GM18868 (cell line): ENCODE results near the gene AQR.
"Not testable (repeated sequence)": the region's sequence is repeated elsewhere in the genome, so short reads cannot be mapped to it uniquely, and the experiment has no call there.

Experiments
- ATAC-seq: cut with Tn5 transposase; IDR thresholded peaks from one replicate; pipeline ENCODE4 v1.9.1; 2021; ENCODE audit warnings: mild to moderate bottlenecking, moderate library complexity; ENCODE audit not compliant: unreplicated experiment

The AQR gene

GRCh38 chr15:34969340-34970097 is at the start of gene AQR:
Gene AQR (minus strand): TSS chr15:34969742. CDS start chr15:34969613, 129 bp downstream.
- peak; percentile 97 for ATAC-seq

DNA sequence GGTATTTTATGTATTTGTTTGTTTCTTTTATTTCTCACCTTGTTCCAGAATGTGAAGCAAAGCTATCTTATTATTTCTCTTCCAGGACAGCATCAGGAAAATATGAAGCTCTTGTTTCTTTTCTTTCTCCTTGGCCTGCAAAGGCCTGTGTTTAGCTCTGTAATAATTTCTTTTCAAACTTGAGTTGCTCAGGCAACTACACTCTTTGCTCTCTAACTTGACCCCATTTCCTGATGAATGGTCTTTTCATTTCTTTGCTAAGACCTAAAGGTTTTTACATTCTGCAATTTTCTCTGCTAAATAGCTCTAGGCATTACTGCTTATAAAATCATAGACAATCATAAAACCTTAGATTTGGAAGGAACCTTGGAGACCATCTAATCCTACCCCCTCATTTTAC is 44.7 kb upstream of the AQR start:
- ATAC-seq: no peak

GRCh38 chr15:35013370-35013769 is 43.8 kb upstream of the AQR start:
- no peak for ATAC-seq

GRCh38 chr15:35007397-35007796 is 37.9 kb upstream of the AQR start:
- no peak for ATAC-seq

DNA sequence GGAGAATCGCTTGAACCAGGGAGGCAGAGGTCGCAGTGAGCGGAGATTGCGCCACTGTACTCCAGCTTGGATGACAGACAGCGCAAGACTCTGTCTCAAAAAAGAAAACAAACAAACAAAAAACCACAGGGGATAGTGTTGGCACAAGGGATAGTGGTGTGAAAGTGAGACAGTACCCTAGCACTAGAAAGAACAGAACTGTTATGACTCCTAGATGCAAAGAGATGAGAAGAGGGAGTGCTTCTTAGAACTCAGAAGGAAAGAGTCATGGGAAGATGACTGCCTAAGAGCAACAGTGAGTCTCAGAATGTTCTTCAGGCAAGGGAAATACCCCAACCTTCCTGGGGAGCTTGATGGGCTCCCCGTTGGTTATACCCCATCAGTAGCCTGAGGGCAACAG is 36.4 kb upstream of the AQR start:
- peak; percentile 62 for ATAC-seq

DNA sequence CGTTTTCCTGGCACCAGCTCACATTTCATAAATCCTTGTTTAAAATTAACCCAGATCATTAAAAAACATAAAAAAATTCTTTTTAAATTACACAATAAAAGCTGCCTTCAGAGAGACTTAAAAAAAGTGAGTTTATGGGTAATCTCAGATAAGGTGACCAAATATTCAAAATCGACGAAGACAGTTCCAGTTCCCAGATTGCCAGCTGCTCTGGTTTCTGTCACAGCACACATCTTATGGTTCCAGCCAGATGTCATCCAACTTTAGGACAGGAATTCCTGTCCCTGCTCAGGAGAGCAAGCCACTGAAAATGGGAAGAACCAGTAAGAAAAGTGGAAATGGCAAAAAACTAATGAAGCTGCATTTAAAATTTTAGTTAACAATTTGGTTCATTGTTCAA is 34.4 kb upstream of the AQR start:
- ATAC-seq: no peak

GRCh38 chr15:35000511-35000910 is 31.0 kb upstream of the AQR start:
- no peak for ATAC-seq

DNA sequence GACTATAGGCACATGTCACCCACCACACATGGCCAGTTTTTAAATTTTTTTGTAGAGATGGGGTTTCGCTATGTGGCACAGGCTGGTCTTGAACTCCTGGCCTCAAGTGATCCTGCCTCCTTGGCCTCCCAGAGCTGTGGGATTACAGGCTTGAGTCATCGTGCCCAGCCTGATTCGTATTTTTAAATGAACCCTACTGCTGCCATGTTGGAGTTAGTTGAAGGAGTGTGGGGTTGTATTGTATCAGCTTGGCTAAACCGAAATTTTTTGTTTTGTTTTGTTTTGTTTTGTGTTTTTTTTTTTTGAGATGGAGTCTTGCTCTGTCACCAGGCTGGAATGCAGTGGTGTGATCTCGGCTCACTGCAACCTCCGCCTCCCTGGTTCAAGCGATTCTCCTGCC is 30.4 kb upstream of the AQR start:
- ATAC-seq: no peak

DNA sequence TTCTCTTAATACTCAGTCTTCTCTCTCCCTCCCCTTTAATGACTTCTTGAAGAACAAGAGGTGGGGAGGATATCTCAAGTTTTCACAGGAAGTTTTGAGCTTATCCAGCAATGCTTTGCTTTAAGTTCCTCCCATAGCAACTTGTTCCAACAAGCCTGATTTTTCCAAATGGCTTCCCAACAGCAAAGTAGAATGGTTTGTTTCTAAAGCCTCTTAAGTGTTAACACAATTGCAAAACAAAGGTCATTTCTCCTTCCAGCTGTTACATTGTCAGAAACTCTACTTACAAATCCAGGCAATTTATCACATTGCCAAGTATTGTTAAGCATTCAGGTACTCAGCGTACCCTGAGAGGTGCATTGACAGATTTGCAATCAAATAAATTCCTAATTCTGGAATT is 25.4 kb upstream of the AQR start:
- no peak for ATAC-seq

DNA sequence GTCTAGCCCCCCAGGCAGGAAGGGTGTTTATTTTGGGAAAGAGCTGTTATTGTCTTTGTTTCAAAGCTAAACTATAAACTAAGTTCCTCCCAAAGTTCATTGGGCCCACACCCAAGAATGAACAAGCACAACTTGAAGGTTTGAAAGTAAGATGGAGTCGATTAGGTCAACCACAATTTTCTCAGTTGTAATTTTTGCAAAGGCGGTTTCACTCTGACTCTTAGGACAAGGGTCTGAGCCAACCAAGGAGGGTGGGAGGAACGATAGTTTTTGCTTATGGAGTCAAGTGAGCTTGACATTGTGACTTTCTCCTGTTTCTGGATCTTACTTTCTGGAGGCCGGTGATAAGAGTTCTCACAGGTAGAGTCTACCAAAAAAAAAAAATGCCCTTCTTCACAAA is 24.3 kb upstream of the AQR start:
- peak; percentile 96 for ATAC-seq

DNA sequence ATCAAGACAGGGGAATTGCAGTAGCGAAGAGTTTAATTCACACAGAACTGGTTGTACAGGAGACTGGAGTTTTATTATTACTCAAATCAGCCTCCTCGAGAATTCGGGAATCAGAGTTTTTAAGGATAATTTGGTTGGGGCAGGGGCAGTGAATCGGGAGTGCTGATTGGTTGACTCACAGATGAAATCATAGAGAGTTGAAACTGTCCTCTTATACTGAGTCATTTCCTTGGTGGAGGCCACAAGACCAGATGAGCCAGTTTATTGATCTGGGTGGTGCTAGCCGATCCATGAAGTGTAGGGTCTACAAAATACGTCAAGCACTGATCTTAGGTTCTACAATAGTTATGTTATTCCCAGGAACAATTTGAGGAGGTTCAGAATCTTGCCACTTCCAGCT is 23.9 kb upstream of the AQR start:
- ATAC-seq: peak; percentile 30

DNA sequence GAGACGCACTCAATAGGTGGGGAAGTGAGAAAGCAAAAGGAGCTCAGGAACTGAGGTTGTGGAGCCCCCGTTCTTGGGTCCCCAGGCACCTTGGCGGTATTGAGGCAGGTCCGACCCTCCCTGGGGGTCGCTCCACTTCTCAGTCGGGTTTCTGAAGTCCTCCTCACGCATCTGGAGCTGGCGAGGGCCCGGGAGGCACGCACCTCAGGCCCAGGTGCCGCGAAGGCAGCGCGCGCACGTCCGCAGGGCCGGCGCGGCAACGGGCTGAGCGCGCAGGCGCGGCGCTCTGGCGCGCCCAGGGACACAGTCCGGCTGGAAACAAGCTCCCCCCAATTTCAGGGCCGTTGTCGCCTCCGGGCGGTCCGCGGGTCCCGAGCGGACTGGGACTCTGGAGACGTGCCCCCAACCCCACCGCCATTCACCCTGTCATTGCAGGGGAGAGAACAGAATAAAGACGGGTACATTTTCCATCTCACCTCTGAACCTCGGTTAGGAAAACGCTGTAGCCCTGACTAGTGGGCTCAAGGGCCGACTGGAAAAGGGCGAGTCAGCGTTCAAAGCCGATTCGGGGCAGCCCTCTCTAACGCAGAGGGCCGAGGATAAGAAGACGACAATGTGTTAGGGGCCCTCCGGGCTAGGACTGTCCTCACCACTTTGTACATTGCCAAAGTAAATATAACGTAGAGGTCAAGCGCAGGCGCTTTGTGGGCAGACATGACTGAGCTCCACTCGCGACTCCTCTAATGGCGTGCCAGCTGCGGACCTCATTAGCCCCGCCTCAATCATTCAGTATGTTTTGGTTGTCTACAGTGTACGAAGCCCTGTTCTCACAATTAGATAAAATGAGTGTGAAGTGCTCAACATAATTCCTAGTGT is 18.7 kb upstream of the AQR start, which contains the start of gene ZNF770:
Gene ZNF770, minus strand, starts transcription at position 261 of the 876 bp plus-strand sequence. CDS start 4,853 bp downstream, outside the sequence.
- ATAC-seq: peak; percentile 76

DNA sequence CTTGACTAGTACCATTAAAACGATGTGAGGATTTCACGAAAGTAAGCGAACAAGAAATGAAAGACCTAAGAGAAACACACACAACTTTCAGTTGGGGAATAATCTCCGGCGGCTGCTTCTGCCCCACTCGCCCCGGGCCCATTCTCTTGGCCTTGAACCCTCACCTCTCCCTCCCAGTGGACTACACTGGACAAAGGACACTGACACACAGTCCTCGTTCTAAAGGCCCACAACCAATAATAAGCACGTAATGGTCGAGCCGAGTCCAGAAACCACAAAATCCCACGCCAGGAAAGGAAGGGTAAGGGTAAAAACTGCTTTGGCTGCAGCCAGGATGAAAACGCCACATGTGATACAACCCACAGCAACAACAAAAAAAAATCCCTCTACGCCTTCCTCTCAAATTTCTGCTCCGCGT is 18.1 kb upstream of the AQR start:
- ATAC-seq: peak; percentile 0

- no peak for ATAC-seq
Observed at GRCh38 chr15:34986771-34987480, 17.4 kb upstream of the AQR start.

DNA sequence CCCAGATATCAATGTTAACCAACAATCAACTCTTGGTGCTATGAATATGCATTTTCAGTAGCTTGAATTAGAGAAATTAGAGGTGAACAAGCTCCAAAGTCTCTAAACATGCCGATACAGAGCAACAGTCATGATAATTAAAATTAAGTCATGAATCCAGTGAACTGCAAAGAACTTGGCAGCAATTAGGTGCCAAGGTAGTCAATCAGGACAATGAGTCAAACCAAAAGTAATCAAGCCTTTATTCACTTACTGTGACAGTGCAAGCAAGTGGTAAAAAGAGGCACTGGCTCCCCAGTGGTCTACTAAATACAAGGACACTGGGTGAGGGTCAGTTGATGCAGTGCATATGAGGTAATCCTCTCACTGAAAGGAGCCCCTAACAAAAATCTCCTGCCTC is 16.8 kb upstream of the AQR start:
- ATAC-seq: no peak

GRCh38 chr15:34984889-34985630 is 15.5 kb upstream of the AQR start:
- no peak for ATAC-seq

GRCh38 chr15:34976743-34977142 is 7.2 kb upstream of the AQR start:
- ATAC-seq: no peak

- ATAC-seq: no peak
Observed at GRCh38 chr15:34976073-34976472, 6.5 kb upstream of the AQR start.

- no peak for ATAC-seq
Observed at GRCh38 chr15:34973512-34973911, 4.0 kb upstream of the AQR start.

DNA sequence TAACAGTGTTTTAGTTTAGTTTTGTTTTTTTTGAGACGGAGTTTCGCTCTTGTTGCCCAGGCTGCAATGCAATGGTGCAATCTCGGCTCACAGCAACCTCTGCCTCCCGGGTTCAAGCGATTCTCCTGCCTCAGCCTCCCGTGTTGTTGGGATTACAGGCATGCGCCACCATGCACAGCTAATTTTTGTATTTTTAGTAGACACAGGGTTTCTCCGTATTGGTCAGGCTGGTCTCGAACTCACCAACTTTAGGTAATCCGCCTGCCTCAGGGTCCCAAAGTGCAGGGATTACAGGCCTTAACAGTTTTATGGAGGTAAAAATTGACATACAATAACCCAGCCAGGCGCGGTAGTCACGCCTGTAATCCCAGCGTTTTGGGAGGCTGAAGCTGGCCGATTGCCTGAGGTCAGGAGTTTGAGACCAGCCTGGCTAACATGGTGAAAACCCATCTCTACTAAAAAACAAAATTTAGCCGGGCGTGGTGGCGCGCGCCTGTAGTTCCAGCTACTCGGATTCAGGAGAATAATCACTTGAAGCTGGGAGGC is 629 bp upstream of the AQR start:
- ATAC-seq: not testable (repeated sequence)
